GM19372 (cell line): ENCODE data around the gene FHOD1.

Experiments
- ATAC-seq: cut with Tn5 transposase; IDR thresholded peaks from one replicate; pipeline ENCODE4 v1.9.1; 2021; ENCODE audit warnings: mild to moderate bottlenecking, low read depth, moderate library complexity; ENCODE audit not compliant: unreplicated experiment

Gene FHOD1

DNA sequence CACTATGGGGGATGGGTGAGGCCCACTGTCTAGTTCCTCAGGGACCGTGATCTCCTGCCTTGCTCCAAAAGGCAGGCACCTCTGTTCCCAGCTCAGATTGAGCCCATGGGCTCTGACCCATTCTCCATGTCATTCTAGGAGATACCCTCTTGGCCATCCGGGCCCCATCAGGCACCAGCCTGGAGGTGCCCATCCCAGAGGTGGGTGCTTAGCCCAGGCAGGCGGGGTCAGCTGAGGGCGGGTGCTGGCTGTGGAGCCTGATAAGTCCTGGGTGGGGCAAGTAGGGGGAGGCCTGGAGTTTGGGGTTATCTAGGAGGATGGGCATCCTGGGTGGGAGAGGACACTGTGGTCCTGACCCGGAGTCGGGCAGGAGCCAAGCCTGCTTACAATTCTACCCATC lies 53.0 kb downstream of the FHOD1 start:
- ATAC-seq = no peak

DNA sequence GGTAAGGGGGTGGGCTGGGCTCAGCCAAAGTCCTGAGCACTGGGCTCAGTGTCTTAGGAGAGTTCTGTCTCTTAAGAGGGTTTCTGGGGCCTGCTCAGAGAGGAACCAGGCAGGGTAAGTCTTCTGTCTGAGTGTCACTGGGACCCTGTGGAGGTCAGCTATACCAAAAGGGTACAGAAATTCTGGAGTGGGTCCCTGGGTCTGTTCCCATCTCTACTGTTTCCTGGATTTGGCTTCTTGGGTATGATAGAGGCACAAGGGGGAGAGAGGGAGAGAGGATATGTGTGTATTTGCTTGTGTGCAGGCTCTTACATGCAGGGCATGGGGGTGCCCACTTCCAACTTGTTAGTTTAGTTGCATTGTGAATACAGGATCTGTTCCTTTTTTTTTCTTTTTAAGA lies 53.7 kb downstream of the FHOD1 start:
- ATAC-seq = no peak

DNA sequence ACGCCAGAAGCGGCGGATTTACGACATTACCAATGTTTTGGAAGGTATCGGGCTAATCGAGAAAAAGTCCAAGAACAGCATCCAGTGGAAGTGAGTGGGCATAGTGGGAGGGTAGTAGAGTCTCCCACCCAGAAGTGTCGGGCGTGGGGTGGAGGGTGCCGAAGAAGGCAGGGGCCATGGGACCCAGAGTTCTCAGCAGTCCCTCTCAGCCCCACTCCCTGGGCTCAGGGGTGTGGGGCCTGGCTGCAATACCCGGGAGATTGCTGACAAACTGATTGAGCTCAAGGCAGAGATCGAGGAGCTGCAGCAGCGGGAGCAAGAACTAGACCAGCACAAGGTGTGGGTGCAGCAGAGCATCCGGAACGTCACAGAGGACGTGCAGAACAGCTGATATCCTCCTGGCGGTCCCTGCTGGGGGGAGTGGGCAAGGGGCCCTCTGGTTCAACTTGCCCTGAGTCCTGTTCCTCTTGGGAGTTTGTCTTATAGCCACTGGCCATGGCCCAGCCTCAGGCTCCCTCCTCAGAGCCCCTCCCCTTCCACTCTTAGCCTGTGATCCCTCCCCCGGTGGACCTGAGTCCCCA lies 54.4 kb downstream of the FHOD1 start:
- ATAC-seq = no peak

DNA sequence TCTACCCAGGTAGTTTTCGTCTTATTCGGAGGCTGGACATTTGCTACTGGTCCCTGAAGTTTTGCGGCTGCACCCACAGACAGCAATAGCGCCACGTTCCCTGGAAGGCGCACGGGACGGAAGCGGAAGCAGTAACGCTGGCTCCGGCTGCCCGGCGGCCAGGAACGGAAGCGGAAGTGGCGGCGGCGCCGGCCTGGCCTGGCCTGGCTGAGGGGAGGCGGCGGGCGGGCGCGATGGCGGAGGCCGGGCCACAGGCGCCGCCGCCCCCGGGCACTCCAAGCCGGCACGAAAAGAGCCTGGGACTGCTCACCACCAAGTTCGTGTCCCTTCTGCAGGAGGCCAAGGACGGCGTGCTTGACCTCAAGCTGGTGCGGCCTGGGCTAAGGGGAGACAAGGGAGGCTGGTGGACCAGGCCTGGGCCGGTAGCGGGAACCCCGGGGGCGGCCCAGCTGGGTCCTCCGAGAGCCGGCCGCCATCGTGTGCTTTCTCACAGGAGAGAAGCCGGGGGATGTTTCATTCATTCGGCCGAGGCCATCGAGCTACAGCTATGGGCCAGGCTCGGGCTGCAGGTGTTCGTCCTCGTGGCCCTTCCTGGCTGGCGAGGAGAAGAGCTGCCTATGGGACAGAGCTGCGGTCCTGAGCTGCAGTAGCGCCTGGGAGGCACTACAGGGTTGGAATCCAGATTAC lies 55.1 kb downstream of the FHOD1 start, which contains the start of gene E2F4:
TSS of gene E2F4 (plus strand) at position 161 of the 687 bp plus-strand sequence. CDS start at position 234, 73 bp downstream.
- peak; percentile 96 for ATAC-seq

DNA sequence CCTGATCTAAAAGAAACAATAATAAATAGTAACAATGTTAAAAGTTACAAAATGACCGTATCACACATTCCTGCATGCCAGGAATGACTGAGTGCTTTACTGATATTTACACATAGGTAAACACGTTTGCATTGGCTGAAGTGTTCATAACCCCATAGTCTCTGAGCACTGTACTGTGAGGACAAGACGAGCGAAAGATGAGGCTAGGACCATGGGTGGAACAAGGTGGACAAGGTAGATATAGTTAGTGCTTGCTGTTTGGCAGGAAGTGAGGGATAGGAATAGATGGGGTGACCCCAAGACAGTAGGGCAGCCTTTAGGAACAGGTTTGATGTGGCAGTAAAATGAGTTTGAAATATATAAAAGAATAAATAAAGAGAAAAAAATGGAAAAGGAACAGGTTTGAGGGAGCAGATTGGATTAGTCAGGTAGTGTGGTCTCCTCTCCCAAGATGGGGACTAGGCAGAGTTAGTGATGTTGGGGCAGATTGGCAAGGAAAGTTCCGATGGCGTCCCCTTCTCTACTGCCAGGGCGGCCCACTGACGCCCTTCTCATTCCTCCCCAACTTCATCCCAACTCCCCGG lies 55.8 kb downstream of the FHOD1 start:
- no peak for ATAC-seq

DNA sequence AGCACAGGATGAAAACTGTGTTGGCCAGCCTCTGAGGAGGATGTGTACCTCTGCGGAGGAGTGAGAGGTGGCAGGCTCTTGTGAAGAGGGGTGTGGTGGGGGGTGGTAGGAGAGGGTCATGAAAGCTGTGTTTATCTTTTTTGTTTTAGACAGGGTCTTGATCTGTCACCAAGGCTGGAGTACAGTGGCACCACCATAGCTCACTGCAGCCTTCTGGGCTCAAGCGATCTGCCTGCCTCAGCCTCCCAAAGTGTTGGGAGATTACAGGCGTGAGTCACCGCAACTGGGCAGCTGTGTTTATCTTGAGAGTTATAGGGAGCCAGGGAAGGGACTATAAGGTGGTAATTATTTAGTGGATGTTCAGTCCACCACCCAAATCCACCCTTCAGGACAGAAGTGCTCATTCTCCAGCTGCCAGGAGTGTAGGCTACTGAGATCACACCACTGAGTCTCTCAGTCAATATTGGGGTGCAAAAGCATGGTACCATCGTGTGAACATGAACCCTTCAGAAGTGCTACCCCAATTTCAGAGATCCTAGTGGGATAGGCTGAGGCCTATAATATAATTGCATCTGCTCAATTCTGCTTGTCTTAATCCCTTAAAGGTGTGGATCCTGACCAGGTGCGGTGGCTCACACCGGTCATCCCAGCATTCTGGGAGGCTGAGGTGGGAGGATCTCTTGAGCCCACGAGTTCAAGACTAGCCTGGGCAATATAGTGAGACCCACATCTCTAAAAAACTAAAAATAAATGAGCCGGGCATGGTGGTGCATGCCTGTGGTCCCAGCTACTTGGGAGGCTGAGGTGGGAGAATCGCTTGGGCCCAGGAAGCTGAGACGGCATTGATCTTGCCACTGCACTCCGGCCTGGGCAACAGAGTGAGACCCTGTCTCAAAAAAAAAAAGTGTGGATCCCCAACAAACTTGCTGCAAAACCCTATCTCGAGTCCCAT lies 56.6 kb downstream of the FHOD1 start:
- ATAC-seq = no peak

DNA sequence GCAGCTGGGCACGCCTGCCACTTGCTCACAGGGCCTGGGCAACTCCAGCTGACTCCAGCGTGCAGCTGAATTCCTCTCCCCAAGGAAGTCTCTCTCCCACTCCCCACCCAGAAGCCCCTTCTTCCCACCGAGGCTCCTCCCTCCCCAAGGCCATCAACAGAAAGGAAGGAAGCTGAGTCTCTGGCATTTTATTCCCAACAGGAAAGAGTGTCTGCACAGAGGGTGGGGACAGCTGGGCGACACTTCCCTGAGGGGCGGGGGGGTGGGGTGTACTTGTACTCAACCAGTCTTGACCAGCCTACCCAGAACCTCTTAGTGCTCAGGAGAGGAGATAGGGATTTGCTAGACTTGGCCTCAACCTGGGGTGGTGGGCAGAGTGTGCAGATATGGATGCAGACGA lies 57.2 kb downstream of the FHOD1 start, which contains the start of gene EXOC3L1:
TSS of gene EXOC3L1 (minus strand) at position 96 of the 400 bp plus-strand sequence. CDS start 460 bp downstream, outside the sequence.
- ATAC-seq = no peak

DNA sequence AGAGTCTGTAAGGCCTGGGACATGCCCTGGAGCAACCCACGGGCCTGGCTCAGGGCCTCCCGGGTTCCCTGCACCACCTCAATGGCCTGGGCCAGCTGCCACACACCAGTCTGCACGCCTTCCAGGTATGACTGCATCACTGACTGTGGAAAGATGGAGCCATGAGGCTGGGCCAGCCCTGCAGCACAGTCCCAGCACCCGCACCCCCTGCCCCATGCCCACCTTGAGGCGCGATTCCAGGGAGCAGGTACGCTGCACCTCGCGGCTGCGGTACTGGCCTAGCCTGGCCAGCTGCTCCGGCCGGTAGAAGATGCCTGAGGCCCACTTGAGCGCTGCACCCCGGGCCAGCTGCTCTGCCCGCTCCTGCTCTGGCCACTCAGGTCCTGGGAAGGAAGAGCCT lies 58.5 kb downstream of the FHOD1 start:
- ATAC-seq = no peak

DNA sequence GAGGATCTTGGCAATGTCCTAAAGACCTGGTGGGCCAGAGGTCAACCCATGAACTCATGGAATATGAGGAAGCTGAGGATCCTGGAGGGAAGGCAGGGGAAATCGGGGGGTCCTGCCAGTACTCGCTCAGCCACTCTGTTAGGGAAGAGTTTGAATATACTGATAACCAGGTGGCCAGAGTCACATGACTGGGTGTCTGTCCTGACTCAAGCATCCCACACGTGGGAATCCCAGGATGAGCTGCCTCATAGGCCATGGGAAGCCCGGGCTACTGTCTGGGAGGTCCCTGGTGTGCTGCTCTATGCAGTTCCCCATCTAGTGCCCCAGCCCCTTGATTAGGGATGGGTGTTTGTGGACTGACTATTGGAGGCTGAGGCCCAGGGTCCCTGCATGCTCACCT lies 59.0 kb downstream of the FHOD1 start:
- ATAC-seq = no peak

DNA sequence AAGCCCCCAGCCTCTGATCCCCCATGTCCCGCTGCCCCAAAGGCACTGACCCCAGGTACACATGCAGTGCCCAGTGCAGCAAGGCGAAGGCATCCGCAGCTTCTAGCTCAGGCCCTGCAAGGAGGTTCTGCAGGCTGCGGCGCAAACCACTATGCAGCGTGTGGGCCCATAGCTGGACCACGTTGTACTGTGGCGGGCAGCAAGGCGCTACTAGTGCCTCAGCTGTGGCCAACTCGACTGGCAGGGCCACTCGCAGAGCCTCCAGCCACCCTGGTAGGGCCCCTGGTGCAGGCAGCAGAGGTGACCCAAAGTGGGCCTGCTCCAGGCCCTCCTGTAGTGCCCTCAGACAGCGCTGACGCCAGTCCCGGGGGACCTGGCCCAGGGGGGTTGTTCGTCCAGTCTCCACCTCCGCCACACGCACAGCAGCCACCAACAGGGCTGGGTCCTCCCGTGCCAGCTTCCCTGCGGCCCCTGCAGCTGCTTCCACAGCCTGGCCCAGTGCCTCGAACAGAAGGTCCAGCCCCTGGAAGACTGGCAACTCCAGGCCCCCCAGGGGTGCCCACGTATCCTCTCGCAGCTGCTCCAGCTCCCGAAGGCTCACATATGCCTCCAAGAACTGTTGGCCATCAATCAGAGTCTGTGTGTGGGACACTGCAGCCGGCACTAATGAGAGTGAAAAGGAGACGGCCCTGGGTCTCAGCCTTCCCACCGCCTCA lies 59.9 kb downstream of the FHOD1 start:
- ATAC-seq = no peak

DNA sequence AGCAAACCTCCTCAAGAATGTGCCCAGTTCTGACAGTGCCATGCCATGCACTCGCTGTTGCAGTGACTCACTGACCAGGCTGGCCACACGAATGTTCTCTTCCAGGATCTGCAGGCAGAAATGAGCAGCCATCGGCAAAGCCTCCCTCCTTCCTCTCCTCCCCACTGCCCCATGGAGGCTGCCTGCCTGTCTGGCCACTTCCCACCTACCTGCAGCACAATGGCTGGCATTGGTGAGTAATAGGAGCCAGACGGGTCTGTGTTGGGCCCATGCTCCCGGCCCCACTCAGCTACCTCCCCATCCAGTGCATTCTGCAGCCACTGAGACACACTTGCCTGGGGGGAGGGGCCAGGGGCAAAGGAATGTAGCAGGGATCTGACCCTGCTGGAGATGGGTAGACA lies 60.7 kb downstream of the FHOD1 start:
- no peak for ATAC-seq

DNA sequence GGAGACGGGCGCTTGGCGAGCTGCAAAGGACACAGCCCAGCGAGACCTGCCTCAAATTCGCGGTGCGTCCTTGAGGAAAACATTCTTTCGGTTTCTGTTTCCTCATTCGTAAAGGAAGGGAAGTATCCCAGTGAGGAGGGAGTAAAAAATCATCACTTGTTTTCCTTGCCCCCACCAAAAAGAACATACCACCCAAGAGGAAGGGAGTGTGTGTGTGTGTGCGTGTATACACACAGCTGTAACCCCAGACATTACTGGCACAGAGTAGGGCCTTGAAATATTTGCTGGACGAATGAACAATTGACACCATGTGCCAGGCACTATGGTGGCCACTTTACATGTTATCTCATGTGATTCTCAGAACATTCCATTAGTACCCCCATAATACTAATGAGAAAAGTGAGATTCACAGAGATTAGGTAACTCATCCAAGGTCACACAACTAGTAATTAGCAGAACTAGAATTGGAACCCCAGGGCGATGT lies 61.6 kb downstream of the FHOD1 start:
- no peak for ATAC-seq

DNA sequence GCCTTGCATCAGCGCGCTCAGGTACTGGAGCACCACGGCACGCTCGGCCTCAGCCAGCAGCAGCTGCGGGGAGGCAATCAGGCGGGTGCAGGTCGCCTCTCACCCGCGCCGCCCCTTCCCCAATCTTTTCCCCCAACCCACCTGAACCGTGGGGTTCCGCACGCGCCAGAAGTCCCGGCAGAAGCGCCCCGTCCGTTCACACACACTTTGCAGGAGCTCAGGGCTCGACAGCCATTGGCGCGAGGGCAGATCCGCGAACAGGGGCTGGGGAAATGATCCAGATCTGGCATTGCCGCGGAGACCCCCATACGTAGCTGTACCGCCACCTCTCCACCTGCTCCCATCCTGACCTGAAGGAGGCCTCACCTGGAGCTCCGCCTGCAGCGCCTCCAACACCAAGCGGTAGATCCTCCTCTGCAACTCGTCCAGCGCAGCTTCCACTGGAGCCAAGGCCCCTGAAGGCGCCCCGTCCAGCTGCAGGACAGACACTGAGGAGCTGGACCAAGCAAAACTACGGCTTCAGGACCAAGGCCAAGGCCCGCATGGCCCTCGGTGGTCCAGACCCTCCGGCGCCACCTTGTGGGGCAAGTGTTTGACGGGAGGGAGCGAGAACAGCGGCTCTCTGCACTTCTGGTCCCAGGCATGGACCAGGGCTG lies 62.2 kb downstream of the FHOD1 start:
- no peak for ATAC-seq

DNA sequence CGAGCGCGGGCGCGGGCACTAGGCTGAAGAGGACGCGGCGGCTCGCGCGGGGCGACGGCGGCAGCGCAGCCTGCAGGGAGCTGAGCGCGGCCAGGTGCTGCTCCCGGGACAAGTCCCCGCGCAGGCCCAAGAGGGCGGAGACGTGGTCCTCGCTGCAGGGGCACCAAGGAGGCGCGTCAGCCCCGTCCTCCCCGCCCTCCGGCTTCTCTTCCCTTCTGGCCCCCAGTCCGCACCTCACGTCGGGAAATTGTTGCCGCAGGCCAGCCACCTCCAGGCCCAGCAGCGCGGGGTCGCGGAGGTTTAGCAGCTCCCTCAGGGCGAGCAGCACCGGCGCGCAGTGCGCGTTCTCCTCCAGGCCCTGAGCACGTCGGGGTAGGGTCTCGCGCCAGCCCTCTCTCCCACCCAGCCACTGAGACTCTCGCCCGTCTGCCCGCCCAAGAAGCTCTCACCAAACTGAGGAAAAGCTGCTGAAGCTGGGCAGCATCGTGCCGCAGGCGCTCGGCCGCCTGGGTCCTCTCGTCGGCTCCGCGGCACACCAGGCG lies 62.8 kb downstream of the FHOD1 start:
- ATAC-seq = no peak

DNA sequence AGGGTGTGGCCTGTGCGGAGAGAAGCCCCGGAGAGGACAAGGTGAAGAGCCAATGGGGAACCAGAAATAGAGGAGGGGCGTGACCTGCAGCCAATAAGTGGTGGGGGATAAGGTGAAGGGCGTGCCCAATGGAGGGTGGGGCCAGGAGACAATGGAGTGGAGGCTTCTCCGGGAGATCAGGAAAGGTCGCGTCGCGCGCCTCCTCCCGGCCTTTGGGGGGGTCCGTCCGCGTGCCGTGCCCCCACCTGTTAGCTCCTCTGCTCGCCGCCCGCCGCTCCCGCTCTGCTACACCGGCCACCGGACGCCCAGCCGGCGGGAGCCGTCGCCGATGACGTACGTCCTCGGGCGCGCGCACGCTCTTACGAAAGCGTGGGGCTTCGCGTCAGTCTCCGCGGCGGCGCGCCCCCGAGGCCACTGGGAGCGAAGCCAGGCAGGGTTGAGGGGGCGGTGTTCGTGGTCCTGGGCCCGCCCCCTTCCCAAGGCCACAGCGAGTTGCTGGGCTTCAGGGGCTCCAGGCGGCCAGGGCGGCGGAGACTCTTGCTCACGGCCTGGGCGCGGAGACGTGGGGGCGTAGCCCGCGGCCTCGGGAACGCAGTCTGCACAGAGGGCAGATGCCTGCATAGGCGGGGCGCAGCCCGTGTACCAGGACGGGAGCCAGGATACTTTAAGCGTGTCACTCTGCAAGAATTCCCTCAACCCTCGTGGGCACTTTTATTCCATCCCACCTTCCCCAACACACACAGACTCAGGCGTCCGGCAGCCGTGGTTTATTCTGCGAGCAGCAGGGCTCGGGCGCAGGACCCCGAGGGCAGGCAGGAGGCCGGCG lies 63.4 kb downstream of the FHOD1 start, which contains the start of gene MATCAP1:
TSS of gene MATCAP1 (minus strand) at position 337 of the 826 bp plus-strand sequence. CDS start 3,353 bp downstream, outside the sequence.
- peak; percentile 93 for ATAC-seq

DNA sequence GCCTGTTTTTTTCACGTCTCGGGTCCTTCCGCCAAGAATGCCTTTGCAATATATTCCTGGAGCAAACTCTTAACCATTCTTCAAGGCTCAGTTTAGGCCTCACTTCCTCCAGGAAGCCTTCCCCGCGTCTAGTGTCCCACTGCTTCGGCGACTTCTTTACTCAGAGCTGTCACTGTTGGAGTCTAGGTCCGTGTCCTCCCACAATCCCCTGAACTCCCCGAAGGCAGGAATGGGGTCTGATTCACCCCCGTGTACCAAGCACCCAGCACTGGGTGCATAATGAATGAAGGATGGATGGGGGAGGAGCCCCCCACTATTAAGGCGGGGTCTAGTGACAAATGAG lies 64.0 kb downstream of the FHOD1 start:
- no peak for ATAC-seq

DNA sequence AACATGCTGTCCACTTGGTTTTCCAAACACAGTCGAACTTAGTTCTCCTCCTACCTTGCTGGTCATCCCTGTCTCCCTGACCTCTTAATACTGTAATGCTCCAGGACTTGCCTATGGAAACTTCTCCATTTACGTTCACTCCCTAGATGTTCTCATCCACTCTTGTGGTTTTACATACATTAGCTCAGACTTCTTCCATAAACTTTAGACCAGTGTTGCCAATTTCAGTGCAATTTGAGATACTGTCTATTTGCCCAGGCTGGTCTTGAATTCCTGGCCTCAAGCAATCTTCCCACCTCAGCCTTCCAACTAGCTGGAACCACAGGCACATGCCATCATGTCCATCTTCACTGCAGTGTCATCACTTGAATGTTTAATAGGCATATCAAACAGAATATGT lies 65.0 kb downstream of the FHOD1 start:
- ATAC-seq = no peak

DNA sequence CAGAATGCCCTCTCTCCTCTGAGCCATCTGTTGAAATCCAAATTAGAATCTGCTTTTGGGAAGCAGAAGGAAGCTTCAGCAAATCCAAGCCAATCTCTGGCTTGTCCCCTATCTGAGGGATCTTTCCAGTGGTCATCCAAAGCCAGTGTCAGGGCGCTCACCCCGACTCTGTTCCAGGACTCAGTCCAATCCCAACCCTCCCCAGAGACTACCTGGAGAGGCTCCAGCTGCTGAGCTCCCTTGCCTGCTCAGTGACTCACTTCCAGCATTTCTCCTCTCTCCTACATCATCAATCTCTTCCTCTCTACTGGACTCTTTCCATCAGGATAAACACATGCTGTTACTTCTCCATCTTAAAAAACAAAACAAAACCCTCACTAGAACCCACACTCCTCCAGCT lies 65.9 kb downstream of the FHOD1 start:
- no peak for ATAC-seq
